Fibroblast of lung (primary cell): Measurements from ENCODE around the gene LAMB1. TPM values are rescaled to one million over a fixed set of nuclear protein-coding genes. Genes with fewer than 3 reads are reported as not detected.
A peak's percentile ranks its signal among the peaks of the same experiment; 100 is the strongest.

Source experiments
- DNase-seq, 2 donors: peaks; one replicate each; pipeline versions ENCODE4 v3.0.0 to v3.0.0-alpha.2; 2010; ENCODE audit warnings: low read depth in 2 of 2
- H2AFZ ChIP-seq: 2 replicates; pipeline ENCODE4 v1.5.1; 2012; ENCODE audit warnings: low read length, control low read depth, inconsistent platforms
- H3K27ac ChIP-seq: 2 replicates; pipeline ENCODE4 v1.5.1; 2011; ENCODE audit warnings: low read length, control low read depth; ENCODE audit not compliant: insufficient read depth
- H3K27me3 ChIP-seq: 2 replicates; pipeline ENCODE4 v1.5.1; 2011; ENCODE audit warnings: mild to moderate bottlenecking, low read length; ENCODE audit not compliant: control insufficient read depth, insufficient read depth
- H3K36me3 ChIP-seq: 2 replicates; pipeline ENCODE4 v1.5.1; 2011; ENCODE audit warnings: low read length; ENCODE audit not compliant: control insufficient read depth, insufficient read depth
- H3K4me1 ChIP-seq: 2 replicates; pipeline ENCODE4 v1.5.1; 2011; ENCODE audit warnings: low read length; ENCODE audit not compliant: control insufficient read depth, insufficient read depth; ENCODE audit errors: extremely low read depth
- H3K4me2 ChIP-seq: 2 replicates; pipeline ENCODE4 v1.5.1; 2011; ENCODE audit warnings: low read length, control low read depth; ENCODE audit not compliant: insufficient read depth; ENCODE audit errors: extremely low read depth
- H3K4me3 ChIP-seq, 4 experiments: fragments of 200-600 bp in 1 of 4; sonication (generic) in 1 of 4; replicated peaks in 1 of 4; 2 replicates each; pipeline ENCODE4 v1.5.1; 2011 to 2016; ENCODE audit warnings: low read length in 4 of 4, low read depth in 3 of 4, mild to moderate bottlenecking in 3 of 4, control low read depth in 2 of 4, inconsistent platforms in 1 of 4, mixed read lengths in 1 of 4; ENCODE audit not compliant: insufficient read depth in 1 of 4; ENCODE audit errors: control extremely low read depth in 1 of 4
- H3K79me2 ChIP-seq: 2 replicates; pipeline ENCODE4 v1.5.1; 2012; ENCODE audit warnings: mild to moderate bottlenecking, low read length, inconsistent platforms; ENCODE audit not compliant: control insufficient read depth, insufficient read depth
- H3K9ac ChIP-seq: 2 replicates; pipeline ENCODE4 v1.5.1; 2011; ENCODE audit warnings: mild to moderate bottlenecking, low read length, control low read depth; ENCODE audit not compliant: insufficient read depth
- H3K9me3 ChIP-seq: 2 replicates; pipeline ENCODE4 v1.5.1; 2012; ENCODE audit warnings: low read depth, low read length; ENCODE audit not compliant: control insufficient read depth, insufficient read depth
- H4K20me1 ChIP-seq: 2 replicates; pipeline ENCODE4 v1.5.1; 2011; ENCODE audit warnings: low read length; ENCODE audit not compliant: control insufficient read depth, insufficient read depth; ENCODE audit errors: extremely low read depth
- EZH2 ChIP-seq: IDR thresholded peaks from 2 replicates; pipeline ENCODE4 v1.5.1; 2012; ENCODE audit warnings: low read length, control low read depth, mild to moderate bottlenecking; ENCODE audit errors: missing control alignments
- polyA plus RNA-seq, 2 donors: library from polyadenylated mRNA; depleted of rRNA in 1 of 2; stranded (reverse) in 1 of 2; unstranded in 1 of 2; fragments of >200 nt; gene quantifications; 2 replicates each; pipeline ENCODE4 v1.2.1, GENCODE V29; 2011 to 2012; ENCODE audit warnings: missing spikeins in 1 of 2
- total RNA-seq: library from RNA; depleted of rRNA; stranded (reverse); fragments of >200 nt; gene quantifications from 2 replicates; pipeline ENCODE4 v1.2.1, GENCODE V29; 2014
- TF ChIP-seq, protein P1 (sequence below), 2 donors: IDR thresholded peaks in 1 of 2; conservative IDR thresholded peaks in 1 of 2; 1 replicate in 1 of 2; 2 replicates in 1 of 2; pipeline ENCODE4 v1.5.1; 2011 to 2012; ENCODE audit warnings: low read length in 2 of 2, control low read depth in 1 of 2, inconsistent platforms in 1 of 2, low read depth in 1 of 2, mild to moderate bottlenecking in 1 of 2

LAMB1 gene
- total and polyA plus RNA-seq, 2 donors (not counting 1 experiment from before 2014, with no cell fraction given) = 428 to 516 TPM

DNA sequence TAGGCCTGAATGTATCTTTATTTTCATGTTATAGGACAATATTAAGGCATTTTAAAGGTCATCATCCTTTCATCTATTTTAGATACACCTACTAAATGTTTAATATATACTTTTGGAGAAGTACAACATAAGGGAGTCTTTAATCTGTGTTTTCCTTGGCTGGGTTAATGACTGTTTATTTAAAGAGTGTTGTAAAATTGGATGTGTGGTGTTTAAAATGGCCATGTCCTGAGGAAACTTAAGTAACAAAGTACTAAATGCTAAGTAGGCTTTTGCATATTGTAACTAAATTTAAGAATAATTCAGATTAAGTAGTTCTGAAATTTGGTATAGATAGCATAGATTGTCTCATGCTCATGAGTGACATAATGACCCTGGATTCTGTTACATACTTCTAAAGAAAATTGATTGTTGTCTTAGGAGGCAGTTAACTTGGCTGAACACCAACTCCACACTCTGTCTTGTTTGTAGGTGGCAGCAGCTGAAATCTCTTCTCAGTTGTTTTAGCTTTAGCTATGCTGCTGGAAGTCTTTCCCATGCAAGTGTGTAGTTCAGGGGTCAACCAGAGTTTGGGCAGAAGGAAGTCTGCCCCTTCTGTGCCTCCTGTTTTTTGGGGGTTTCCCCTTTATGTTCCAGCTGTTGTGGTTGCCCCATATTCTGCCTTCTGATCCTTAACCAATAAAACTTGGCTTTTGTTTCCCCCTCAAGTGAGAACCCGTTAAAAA lies 82.8 kb downstream of the LAMB1 start:
- no peaks in the 10 kb centered on the region for H3K27me3 ChIP-seq
- no peaks in the 10 kb centered on the region for H4K20me1 ChIP-seq
- peaks cover 1% of the 10 kb centered on the region for H3K79me2 ChIP-seq
- H3K9me3 ChIP-seq = no peaks in the 10 kb centered on the region
- DNase-seq = peak; percentile 36 to 56
- H3K4me3 ChIP-seq = no peak overlapping the region
- H2AFZ ChIP-seq = no peak overlapping the region
- TF ChIP-seq EZH2 = no peak
- TF ChIP-seq, protein P1, sequence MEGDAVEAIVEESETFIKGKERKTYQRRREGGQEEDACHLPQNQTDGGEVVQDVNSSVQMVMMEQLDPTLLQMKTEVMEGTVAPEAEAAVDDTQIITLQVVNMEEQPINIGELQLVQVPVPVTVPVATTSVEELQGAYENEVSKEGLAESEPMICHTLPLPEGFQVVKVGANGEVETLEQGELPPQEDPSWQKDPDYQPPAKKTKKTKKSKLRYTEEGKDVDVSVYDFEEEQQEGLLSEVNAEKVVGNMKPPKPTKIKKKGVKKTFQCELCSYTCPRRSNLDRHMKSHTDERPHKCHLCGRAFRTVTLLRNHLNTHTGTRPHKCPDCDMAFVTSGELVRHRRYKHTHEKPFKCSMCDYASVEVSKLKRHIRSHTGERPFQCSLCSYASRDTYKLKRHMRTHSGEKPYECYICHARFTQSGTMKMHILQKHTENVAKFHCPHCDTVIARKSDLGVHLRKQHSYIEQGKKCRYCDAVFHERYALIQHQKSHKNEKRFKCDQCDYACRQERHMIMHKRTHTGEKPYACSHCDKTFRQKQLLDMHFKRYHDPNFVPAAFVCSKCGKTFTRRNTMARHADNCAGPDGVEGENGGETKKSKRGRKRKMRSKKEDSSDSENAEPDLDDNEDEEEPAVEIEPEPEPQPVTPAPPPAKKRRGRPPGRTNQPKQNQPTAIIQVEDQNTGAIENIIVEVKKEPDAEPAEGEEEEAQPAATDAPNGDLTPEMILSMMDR (conservative IDR thresholded peaks at IDR 0.05 in 1 of 2, IDR thresholded peaks at IDR 0.05 in 1 of 2; ENCODE audit: low read depth in 1 of 2, low read length in 2 of 2) = no peak
- no peak overlapping the region for H3K4me2 ChIP-seq
- no peak overlapping the region for H3K27ac ChIP-seq
- H3K4me1 ChIP-seq = no peaks in the 10 kb centered on the region
- H3K9ac ChIP-seq = no peak overlapping the region
- H3K36me3 ChIP-seq = peaks cover 16% of the 10 kb centered on the region

DNA sequence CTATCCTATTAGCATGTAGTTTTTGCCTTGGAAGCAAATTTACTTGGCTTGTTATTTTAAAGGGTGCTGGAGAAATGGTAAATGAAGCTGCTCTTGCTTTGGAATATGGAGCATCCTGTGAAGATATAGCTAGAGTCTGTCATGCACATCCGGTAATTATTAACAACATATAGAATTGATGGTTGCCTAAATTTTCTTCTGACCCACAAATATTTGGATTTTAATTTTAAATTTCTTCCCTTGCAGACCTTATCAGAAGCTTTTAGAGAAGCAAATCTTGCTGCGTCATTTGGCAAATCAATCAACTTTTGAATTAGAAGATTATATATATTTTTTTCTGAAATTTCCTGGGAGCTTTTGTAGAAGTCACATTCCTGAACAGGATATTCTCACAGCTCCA lies 84.0 kb downstream of the LAMB1 start:
- no peaks in the 10 kb centered on the region for H3K9me3 ChIP-seq
- H2AFZ ChIP-seq = no peak overlapping the region
- no peaks in the 10 kb centered on the region for H3K79me2 ChIP-seq
- no peak overlapping the region for H3K4me3 ChIP-seq
- H4K20me1 ChIP-seq = no peaks in the 10 kb centered on the region
- H3K4me1 ChIP-seq = no peaks in the 10 kb centered on the region
- no peak for DNase-seq
- peaks cover 11% of the 10 kb centered on the region for H3K36me3 ChIP-seq
- H3K27me3 ChIP-seq = no peaks in the 10 kb centered on the region
- no peak overlapping the region for H3K9ac ChIP-seq
- no peak overlapping the region for H3K27ac ChIP-seq
- no peak overlapping the region for H3K4me2 ChIP-seq
- TF ChIP-seq, protein P1 (conservative IDR thresholded peaks at IDR 0.05 in 1 of 2, IDR thresholded peaks at IDR 0.05 in 1 of 2; ENCODE audit: low read depth in 1 of 2, low read length in 2 of 2) = no peak
- TF ChIP-seq EZH2 = no peak

DNA sequence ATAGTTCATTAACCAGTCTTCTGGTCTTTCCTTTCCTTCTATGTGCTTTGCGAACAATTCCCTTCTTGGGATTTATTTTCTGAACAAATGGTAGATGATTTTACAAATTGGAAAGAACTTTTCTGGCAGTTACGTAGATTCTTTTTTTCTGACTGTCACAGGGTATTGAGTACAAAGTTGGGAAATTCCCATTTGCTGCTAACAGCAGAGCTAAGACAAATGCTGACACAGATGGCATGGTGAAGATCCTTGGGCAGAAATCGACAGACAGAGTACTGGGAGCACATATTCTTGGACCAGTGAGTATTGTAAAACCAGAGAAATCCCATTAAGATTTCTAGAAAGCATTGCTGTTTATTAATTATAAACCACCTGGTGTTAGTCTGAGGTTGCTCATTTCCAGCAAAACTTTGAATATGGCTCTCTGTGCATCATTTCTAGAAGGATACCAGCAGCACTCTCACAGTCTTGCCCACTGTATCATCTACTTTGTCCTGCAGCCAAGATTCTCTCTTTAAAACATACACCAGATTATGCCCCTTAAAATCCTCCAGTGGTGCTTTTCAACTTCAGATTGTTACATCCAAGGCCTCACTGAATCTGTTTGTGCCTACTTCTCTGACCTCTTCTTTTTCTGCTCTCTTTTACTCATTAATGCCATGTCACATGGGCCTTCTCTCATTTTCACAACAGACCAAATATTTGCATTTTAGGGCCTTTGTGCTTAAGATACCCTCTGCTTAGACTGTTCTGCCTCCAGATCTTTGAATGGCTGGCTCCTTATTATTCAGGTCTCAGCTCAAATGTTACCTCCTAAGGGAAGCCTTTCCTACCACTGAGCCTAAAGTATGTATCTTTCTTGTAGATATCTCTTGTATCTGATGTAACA lies 85.0 kb downstream of the LAMB1 start:
- no peak for DNase-seq
- Histone ChIP-seq H3K36me3 (peaks cover 8% of the 10 kb centered on the region), H3K9ac (no peak overlapping the region), H3K79me2 (no peaks in the 10 kb centered on the region), H3K27ac (no peak overlapping the region), H4K20me1 (no peaks in the 10 kb centered on the region), H3K4me3 (no peak overlapping the region), H3K4me2 (no peak overlapping the region), H3K27me3 (no peaks in the 10 kb centered on the region), H3K4me1 (no peaks in the 10 kb centered on the region), H3K9me3 (no peaks in the 10 kb centered on the region), H2AFZ (no peak overlapping the region)
- no peak for TF ChIP-seq EZH2
- TF ChIP-seq, protein P1 (conservative IDR thresholded peaks at IDR 0.05 in 1 of 2, IDR thresholded peaks at IDR 0.05 in 1 of 2; ENCODE audit: low read depth in 1 of 2, low read length in 2 of 2) = no peak
